Thoracic aorta (tissue), 2 donors: Measurements from ENCODE around the gene GPR132. TPM values are rescaled to one million over a fixed set of nuclear protein-coding genes. Genes with fewer than 3 reads are reported as not detected.

ENCODE experiments used
- ATAC-seq: fragments of 150-250 bp; one replicate; pipeline ENCODE4 v1.8.0; 2017; ENCODE audit warnings: low read depth; ENCODE audit not compliant: insufficient number of reproducible peaks, low FRiP score
- DNase-seq: peaks from one replicate; pipeline ENCODE4 v3.0.0-alpha.2; 2020; ENCODE audit warnings: low spot score
- H3K27ac ChIP-seq, 2 donors: fragments of 200-600 bp; sonication (generic); 1 replicate in 1 of 2; 2 replicates in 1 of 2; pipeline ENCODE4 v1.5.1; 2016; ENCODE audit warnings: mild to moderate bottlenecking in 2 of 2, moderate library complexity in 2 of 2
- H3K27me3 ChIP-seq: fragments of 200-600 bp; sonication (generic); replicated peaks from 2 replicates; pipeline ENCODE4 v1.6.0; 2016; ENCODE audit warnings: mild to moderate bottlenecking; ENCODE audit not compliant: insufficient read depth
- H3K36me3 ChIP-seq: fragments of 200-600 bp; sonication (generic); one replicate; pipeline ENCODE4 v1.5.1; 2016
- H3K4me1 ChIP-seq, 2 donors: fragments of 200-600 bp; sonication (generic); 1 replicate in 1 of 2; 2 replicates in 1 of 2; pipeline versions ENCODE4 v1.5.1 to v1.6.0; 2016; ENCODE audit warnings: low read depth in 2 of 2, mild to moderate bottlenecking in 1 of 2; ENCODE audit not compliant: control insufficient read depth in 1 of 2
- H3K4me3 ChIP-seq: fragments of 200-600 bp; sonication (generic); 2 replicates; pipeline ENCODE4 v1.5.1; 2016; ENCODE audit warnings: mild to moderate bottlenecking
- H3K9me3 ChIP-seq: fragments of 200-600 bp; sonication (generic); 2 replicates; pipeline ENCODE4 v1.5.1; 2016
- CTCF ChIP-seq: fragments of 200-600 bp; sonication (generic); IDR thresholded peaks from one replicate; pipeline ENCODE4 v1.5.1; 2019; ENCODE audit warnings: antibody characterized with exemption
- total RNA-seq, 2 donors: library from RNA; depleted of rRNA; stranded (reverse); fragments of >200 nt; gene quantifications; one replicate each; pipeline versions ENCODE4 v1.1.0 to v1.2.3, GENCODE V29; 2016

The GPR132 gene
- total RNA-seq, 2 donors from 2014 or later: 2.3 to 18.6 TPM

DNA sequence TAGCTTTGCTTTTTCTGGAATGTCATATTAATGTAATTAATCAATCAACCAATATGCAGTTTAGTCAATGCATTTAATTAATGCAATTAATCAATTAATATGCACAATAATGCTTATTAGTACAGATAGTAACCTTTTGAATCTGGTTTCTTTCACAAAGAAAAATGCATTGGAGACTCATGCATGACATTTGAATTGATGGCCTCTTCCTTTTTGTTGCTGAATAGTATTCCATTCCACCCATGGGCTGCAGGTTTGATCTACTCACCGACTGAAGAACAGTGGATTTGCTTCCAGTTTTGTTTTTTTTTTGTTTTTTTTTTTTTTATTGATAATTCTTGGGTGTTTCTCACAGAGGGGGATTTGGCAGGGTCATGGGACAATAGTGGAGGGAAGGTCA is 13.1 kb upstream of the GPR132 start:
- H3K27ac ChIP-seq: no peak overlapping the region
- DNase-seq: no peak
- H3K9me3 ChIP-seq: no peaks in the 10 kb centered on the region
- no peaks in the 10 kb centered on the region for H3K27me3 ChIP-seq
- no peak for TF ChIP-seq CTCF
- no peaks in the 10 kb centered on the region for H3K36me3 ChIP-seq
- H3K4me3 ChIP-seq: no peak overlapping the region
- H3K4me1 ChIP-seq: peaks cover 0 to 7% of the 10 kb centered on the region in 2 donors
- ATAC-seq: no peak

- no peaks in the 10 kb centered on the region for H3K27me3 ChIP-seq
- ATAC-seq (no peak), DNase-seq (no peak)
- H3K4me1 ChIP-seq: peaks cover 0 to 7% of the 10 kb centered on the region in 2 donors
- no peak overlapping the region for H3K27ac ChIP-seq
- no peaks in the 10 kb centered on the region for H3K9me3 ChIP-seq
- TF ChIP-seq CTCF: no peak
- no peak overlapping the region for H3K4me3 ChIP-seq
- H3K36me3 ChIP-seq: no peaks in the 10 kb centered on the region
These were observed 12.4 kb upstream of the GPR132 start for GRCh38 chr14:105077649-105077995.

GRCh38 chr14:105076805-105077648 is 11.8 kb upstream of the GPR132 start:
- DNase-seq (no peak), ATAC-seq (no peak)
- H3K27me3 ChIP-seq: no peaks in the 10 kb centered on the region
- H3K4me1 ChIP-seq: peaks cover 0 to 7% of the 10 kb centered on the region in 2 donors
- no peak overlapping the region for H3K27ac ChIP-seq
- no peaks in the 10 kb centered on the region for H3K9me3 ChIP-seq
- TF ChIP-seq CTCF: no peak
- no peaks in the 10 kb centered on the region for H3K36me3 ChIP-seq
- H3K4me3 ChIP-seq: no peak overlapping the region

GRCh38 chr14:105076296-105076804 is 11.1 kb upstream of the GPR132 start:
- Histone ChIP-seq H3K36me3 (no peaks in the 10 kb centered on the region), H3K27me3 (no peaks in the 10 kb centered on the region), H3K27ac (no peak overlapping the region), H3K9me3 (no peaks in the 10 kb centered on the region), H3K4me3 (no peak overlapping the region), H3K4me1 (peaks cover 0 to 7% of the 10 kb centered on the region in 2 donors)
- ATAC-seq: no peak
- TF ChIP-seq CTCF: no peak
- DNase-seq: no peak

DNA sequence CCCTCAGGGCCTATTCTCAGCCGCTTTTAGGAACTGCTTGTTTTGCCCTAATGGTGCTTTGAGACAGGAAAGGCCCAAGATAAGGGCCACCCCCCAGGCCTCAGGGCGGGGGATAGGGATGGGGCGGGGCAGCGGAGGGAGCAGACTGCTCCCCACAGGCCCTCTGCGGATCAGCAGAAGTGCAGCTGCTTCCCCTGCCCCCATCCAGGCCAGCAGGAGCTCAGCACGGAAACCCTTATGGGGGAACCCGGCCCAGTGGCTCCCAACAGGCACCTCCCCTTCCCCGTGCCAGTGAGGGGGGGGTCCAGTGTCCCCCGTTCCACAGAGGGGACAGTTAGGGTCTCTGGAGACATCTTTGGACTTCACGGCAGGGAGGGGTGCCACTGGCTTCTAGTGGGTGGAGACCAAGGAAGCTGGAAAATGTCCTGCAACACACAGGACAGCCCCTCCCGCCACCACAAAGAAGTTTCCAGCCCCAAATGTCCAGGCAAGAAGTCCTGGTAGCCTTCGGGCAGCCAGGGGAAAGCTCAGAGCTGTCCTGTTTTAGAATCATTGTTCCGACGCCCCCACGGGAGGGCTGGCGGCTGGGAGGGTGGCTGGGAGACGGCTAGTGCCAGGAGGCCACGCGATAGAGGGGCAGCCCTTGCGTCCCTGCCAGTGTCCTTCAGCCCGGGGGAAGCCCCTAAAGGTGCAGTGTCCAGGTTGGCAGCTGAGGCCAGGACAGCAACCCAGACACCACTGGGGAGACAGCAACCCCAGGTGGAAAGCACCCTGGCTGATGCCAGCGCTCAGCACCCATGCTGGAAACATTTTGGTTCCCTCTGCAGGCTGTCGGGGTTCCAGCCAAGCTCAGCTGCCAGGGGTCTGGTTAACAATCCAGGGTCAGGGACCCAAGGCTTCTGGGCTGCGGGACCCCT is 10.4 kb upstream of the GPR132 start:
- Histone ChIP-seq H3K9me3 (no peaks in the 10 kb centered on the region), H3K4me3 (no peak overlapping the region), H3K27ac (no peak overlapping the region), H3K27me3 (no peaks in the 10 kb centered on the region), H3K36me3 (no peaks in the 10 kb centered on the region), H3K4me1 (peaks cover 0 to 7% of the 10 kb centered on the region in 2 donors)
- ATAC-seq: no peak
- DNase-seq: no peak
- TF ChIP-seq CTCF: no peak
